SKM-1 (cell line): ENCODE measurements around the gene FOXD4.
"Not testable (repeated sequence)": the region's sequence is repeated elsewhere in the genome, so short reads cannot be mapped to it uniquely, and the experiment has no call there.

Experiments used
- DNase-seq: peaks from one replicate; lab custom pipeline; 2025; ENCODE audit not compliant: unreplicated experiment; lab: John Stamatoyannopoulos, UW

Gene FOXD4

GRCh38 chr9:94323-94722 is 23.9 kb downstream of the FOXD4 start:
- not testable (repeated sequence) for DNase-seq

- not testable (repeated sequence) for DNase-seq
Measured at GRCh38 chr9:93909-94308, 24.3 kb downstream of the FOXD4 start.

- not testable (repeated sequence) for DNase-seq
Measured at GRCh38 chr9:90851-91250, 27.4 kb downstream of the FOXD4 start.

- not testable (repeated sequence) for DNase-seq
Measured at GRCh38 chr9:88396-89037, 29.7 kb downstream of the FOXD4 start.

GRCh38 chr9:87860-88259 is 30.4 kb downstream of the FOXD4 start:
- DNase-seq = not testable (repeated sequence)

DNA sequence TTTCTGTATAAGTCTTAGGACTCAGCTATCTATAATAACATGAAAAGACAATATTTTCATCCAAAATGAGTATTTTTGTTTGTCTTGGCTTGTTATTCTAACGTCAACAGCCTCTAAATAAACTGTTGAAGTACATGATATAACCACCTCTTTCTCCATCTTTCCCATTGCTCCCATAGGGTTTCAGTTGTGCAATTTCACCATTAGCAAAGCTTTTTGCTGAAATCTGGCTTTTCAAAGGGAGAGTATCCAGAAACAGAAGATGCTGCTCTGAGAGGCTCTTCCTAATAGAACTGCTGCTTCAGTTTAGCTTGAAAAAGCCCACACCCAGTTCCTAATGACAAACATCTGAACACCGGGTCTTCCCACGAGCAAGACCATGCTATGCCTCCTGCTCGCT is 31.1 kb downstream of the FOXD4 start:
- not testable (repeated sequence) for DNase-seq

DNA sequence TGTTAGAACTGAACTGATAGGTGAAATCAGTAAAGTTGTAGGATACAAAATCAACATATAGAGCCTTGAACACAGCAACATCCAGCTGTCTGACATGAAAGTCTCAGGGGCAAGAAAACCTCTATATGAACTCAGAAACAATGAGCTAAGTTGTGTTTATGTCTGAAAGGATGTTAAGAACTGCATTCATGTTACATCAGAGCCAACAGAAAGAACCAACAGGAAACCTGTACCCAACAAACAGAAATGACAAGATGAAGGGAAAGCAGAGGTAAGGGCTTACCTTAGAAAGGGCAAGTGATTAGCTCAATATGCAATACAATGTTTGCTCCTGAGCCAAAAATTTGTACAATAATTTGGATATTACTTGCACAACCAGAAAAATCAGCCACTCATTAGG is 31.5 kb downstream of the FOXD4 start:
- not testable (repeated sequence) for DNase-seq

DNA sequence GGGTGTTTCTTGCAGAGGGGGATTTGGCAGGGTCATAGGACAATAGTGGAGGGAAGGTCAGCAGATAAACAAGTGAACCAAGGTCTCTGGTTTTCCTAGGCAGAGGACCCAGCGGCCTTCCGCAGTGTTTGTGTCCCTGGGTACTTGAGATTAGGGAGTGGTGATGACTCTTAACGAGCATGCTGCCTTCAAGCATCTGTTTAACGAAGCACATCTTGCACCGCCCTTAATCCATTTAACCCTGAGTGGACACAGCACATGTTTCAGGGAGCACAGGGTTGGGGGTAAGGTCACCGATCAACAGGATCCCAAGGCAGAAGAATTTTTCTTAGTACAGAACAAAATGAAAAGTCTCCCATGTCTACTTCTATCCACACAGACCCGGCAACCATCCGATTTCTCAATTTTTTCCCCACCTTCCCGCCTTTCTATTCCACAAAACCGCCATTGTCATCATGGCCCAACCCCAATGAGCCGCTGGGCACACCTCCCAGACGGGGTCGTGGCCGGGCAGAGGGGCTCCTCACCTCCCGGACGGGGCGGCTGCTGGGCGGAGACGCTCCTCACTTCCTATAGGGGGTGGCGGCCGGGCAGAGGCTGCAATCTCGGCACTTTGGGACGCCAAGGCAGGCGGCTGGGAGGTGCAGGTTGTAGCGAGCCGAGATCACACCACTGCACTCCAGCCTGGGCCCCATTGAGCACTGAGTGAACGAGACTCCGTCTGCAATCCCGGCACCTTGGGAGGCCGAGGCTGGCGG is 35.1 kb downstream of the FOXD4 start:
- DNase-seq = not testable (repeated sequence)

GRCh38 chr9:78333-78732 is 39.9 kb downstream of the FOXD4 start:
- not testable (repeated sequence) for DNase-seq

GRCh38 chr9:76389-76788 is 41.8 kb downstream of the FOXD4 start:
- not testable (repeated sequence) for DNase-seq

GRCh38 chr9:73900-74525 is 44.2 kb downstream of the FOXD4 start:
- not testable (repeated sequence) for DNase-seq

- DNase-seq = not testable (repeated sequence)
Measured at GRCh38 chr9:73076-73899, 44.9 kb downstream of the FOXD4 start.
